ENCODE data around the gene RPS24.
"Not testable (repeated sequence)": the region's sequence is repeated elsewhere in the genome, so short reads cannot be mapped to it uniquely, and the experiment has no call there.

RPS24 gene

DNA sequence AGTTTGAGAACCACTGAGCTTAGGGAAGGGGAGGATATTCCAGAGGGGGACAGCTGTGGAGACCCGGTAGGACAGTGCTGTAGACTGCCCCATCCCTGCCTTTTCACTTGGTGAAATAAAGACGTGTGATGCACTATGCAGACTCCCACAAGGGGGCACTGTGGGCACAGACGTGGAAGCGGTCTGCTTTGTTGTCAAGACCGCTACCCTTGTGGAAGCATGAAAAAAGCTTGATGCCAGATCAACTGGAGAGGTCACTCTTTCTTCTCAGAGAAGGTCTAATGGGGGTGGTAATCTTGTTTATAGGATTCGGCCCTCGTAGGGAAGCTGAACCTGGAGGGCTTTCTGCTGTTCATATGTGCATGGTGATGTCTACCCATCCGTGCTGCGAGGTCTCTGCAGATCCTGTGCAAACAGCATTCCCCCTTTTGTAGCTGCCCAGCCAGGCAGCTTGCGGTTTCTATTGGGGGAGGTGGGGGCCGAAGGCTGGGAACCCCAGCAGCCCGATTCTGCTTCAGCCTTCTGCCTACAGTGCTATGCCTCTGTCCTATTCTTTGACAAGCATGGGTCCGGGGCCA is 13.7 kb downstream of the RPS24 start:
- peak; percentile 54 to 74 for DNase-seq (ENCODE audit: extremely low read depth in 1 of 2, low read depth in 1 of 2)

DNA sequence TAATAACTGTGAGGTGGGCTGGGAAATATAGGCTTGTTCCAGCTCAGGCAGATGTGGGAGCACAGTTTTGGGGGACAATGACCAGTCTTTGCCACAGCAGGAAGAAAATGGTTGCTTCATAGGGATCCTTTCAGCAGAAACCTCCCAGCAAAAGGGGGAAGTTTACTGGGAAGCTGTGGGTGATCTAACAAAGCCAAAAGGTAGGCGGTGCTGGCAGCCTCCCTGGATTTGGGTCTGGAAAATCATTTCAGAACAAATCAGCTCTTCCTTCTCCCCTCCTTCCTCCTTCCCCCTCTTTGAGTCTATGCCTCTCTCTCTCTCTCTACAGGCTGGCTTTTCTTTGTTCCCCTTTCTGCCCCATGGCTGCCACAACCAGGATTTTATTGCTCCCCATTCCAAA is 16.2 kb downstream of the RPS24 start:
- no peak for DNase-seq (ENCODE audit: extremely low read depth in 1 of 2, low read depth in 1 of 2)

DNA sequence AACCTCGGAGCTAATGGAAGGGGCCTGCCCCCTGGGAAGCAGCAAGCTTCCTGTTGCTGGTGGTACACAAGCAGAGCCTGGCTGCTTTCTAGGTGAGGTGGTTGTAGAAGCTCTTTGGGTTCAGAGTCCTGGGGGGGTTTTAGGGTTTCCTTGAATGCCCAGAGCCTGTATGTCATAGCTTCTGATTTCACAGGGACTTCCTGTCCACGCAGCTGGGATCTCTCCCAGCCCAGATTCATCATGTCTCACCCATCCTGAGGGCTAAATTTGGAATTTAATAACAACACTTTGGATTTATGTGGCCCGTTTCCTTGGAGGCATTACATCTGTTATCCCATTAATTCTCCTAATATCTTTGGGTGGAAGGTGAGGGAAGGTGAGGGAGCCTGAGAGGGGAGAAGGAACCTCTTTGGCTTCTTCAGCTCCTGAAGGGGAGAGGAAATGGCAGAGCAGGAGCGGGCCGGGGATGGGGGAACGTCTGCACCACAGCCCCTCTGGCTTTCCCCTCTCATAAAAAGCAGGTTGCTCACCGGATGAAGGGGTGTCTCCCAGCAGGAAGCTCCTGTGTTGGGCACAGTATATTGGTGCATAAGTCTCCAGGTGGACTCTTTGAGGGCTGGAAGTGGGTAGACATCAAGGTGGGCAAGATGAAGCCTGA is 19.7 kb downstream of the RPS24 start:
- DNase-seq (ENCODE audit: extremely low read depth in 1 of 2, low read depth in 1 of 2): no peak

DNA sequence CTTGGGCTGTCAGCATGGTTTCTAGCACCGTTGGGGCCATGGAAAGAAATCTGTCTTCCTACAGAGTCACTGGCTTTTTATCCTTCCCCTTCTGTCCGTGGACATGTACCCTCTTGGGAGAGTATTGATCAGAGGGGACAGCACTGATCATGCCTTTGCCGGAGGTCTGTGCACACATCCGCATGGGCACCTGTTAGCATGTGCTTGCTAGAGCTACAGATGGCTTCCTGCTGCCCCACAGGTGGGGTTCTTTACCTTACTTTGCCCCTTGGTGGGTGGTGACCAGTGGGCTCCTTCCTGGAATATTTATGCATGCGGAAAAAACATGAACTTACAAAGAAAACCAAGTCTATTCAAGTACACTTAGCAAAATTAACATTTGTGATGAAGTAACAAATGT is 24.9 kb downstream of the RPS24 start:
- DNase-seq (ENCODE audit: extremely low read depth in 1 of 2, low read depth in 1 of 2): no peak

DNA sequence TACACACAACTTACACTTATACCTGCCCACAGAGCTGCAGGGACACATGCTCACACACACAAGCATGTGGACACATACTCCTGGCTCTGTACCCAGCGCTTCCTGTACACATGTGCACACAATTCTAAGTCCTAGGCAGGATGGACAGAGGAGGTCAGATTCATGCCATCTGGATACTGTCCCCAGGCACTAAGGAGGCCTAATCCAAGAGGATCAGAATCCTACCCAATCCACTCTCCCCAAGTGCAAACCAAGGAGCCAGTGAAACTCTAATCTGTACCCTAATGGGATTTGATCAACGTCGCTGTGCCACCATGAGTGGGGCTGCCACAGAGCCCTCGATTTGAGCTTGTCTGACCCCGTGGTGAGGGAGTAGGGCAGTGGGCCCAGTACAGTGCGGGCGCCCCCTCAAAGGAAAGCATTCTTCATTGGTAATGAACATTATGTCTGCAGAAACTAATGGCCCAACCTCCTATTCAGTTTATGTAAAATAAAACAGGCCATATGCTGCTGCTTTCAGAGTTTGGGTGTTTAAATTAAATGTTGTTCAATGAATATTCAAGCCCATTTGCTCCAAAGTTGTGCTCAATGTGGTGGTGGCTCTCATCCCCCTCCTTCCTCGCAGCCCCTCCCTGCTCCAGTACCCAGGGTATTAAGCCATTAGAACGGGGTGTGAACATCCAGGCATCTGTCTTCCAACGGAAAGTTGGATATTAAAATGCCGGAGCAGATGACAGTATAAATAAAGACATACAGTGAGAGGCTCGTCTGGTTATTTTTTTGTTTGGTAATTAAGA is 26.4 kb downstream of the RPS24 start:
- no peak for DNase-seq (ENCODE audit: extremely low read depth in 1 of 2, low read depth in 1 of 2)

DNA sequence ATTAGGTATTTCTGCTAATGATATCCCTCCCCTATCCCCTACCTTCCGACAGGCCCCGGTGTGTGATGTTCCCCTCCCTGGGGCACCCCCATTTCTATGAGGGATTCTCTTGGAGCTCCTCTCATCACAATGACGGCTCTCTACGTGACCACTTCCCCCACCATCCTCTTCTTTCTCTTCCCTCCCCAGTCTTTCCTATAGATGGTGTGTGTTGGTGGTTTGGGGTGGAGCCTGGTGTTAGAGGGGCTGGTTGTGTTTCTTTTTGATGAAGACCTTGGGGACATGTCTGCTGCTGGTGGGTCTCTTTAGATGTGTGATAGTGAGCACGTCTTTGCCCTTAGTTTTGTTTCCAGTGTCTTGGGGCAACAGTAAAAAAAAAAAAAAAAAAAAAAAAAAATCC is 28.6 kb downstream of the RPS24 start:
- DNase-seq (ENCODE audit: extremely low read depth in 1 of 2, low read depth in 1 of 2): no peak

DNA sequence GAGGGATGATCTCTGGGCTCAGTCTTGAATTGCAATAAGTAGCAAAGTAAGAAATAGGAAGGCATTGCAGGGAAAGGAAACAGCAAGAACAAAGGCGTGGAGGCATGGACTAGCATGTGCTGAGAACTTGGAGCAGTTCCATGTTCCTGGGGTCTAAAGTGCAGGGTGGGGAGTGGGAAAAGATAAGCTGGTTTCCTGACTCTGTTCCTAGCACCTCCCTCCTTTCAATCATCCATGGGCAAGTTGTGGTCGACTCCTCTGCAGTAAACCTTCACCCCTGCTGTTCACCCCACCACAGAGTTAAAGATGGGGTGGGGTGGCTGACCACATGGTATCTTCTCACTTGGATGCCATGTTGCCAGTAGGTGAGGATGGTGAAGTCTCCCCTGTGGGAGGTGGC is 29.6 kb downstream of the RPS24 start:
- DNase-seq (ENCODE audit: extremely low read depth in 1 of 2, low read depth in 1 of 2): no peak

DNA sequence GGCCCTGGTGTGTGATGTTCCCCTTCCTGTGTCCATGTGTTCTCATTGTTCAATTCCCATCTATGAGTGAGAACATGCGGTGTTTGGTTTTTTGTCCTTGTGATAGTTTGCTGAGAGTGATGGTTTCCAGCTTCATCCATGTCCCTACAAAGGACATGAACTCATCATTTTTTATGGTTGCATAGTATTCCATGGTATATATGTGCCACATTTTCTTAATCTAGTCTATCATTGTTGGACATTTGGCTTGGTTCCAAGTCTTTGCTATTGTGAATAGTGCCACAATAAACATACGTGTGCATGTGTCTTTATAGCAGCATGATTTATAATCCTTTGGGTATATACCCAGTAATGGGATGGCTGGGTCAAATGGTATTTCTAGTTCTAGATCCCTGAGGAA is 31.3 kb downstream of the RPS24 start:
- DNase-seq (ENCODE audit: extremely low read depth in 1 of 2, low read depth in 1 of 2): not testable (repeated sequence)

DNA sequence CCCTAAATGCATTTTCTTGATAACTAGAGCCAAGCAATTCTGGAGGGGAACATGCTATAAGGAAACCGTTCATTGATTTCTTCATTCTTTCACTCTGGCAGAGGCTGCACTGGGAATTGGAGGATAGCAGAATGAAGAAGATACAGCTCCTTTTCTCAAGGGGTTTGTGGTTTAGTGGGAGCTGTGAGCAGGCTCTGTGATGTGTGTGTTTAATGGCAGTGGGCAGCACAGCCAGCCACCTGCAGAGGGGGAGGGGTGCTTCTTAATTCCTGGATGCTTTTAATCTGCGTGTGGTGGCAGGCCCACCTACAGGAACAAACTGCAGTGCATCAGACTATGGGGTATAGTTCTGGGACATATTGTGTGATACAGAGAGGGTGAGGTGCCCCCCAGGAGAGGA is 31.9 kb downstream of the RPS24 start:
- no peak for DNase-seq (ENCODE audit: extremely low read depth in 1 of 2, low read depth in 1 of 2)

DNA sequence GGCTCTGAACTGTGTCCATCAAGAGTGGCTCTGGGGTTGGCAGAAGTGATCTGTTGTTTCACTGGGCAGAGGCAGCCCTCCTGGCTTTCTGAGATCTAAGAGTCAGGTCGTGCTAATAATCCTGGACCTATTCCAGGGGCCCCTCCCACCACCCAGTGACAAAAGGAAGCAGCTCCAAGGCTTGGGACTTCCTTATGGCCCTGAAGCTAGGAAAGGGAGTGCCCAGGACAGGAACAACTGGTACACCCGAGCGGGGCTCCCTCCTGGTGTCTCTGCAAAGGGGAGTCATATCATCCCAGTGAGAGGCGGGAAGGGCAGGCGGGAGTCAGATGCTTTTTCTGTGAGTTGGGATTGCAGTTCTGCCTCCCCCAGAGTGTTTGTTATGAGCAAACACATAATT is 32.3 kb downstream of the RPS24 start:
- DNase-seq (ENCODE audit: extremely low read depth in 1 of 2, low read depth in 1 of 2): no peak

DNA sequence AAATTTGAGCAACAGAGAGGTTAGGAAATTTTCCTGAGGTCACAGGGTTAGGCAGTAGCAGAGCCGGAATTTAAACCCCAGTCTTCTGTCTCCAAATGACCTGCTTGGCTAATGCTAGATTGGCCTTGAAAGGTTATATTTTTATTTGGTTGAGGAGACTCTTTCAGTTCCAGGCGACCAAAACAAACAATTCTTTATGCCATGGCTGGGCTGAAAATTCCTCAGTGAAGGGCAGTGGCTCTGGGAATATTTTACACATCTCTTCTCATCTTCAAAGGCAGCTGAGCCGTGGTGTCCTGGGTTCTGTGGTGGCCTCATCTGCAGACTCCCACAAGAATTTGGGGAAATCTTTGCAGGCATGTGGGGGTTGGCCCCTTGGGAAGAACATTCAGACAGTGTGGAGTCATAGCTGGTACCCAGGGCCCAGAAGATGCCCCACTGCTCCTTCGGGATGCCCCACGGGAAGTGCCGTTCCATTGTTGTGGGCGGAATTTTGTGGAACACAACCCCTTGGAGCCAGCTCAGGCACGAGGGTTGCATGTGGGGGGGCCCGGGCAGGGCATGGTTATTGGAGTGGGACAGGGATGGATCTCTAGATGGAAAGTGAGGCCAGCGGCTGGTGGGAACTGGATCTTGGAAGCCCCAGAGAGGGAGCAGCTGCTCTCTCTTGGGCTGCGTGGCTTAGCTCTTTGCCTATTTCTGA is 33.2 kb downstream of the RPS24 start:
- no peak for DNase-seq (ENCODE audit: extremely low read depth in 1 of 2, low read depth in 1 of 2)

DNA sequence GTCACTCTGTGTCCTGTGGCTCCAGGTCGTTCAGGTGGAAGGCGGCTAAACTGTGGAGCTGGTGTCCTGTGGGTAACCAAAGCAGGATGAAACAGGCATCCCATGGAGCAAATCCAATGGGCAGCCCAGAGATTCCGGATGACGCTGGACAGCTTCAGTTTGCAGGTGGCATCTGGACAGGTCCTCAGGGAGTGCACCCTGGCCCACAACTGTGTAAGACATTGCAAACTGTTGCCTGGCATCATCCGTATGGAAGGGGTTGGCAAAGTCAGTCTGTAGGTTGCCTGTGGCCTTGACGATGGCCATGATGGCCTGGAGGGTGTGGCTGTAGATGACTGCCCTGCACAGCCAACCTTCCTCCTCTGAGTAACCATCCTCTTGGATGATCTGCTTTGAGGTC is 35.5 kb downstream of the RPS24 start:
- no peak for DNase-seq (ENCODE audit: extremely low read depth in 1 of 2, low read depth in 1 of 2)

DNA sequence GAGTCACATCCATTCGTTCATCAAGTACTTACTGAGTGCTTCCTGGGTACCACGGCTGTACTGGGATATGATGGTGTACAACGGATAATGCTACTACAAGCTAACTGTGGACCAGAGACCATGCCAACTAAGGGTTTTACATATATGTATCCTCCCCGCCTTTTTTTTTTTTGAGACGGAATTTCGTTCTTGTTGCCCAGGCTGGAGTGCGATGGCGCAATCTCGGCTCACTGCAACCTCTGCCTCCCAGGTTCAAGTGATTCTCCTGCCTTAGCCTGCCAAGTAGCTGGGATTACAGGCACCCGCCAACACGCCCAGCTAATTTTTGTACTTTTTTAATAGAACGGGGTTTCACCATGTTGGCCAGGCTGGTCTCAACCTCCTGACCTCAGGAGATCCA is 36.4 kb downstream of the RPS24 start:
- DNase-seq (ENCODE audit: extremely low read depth in 1 of 2, low read depth in 1 of 2): not testable (repeated sequence)

DNA sequence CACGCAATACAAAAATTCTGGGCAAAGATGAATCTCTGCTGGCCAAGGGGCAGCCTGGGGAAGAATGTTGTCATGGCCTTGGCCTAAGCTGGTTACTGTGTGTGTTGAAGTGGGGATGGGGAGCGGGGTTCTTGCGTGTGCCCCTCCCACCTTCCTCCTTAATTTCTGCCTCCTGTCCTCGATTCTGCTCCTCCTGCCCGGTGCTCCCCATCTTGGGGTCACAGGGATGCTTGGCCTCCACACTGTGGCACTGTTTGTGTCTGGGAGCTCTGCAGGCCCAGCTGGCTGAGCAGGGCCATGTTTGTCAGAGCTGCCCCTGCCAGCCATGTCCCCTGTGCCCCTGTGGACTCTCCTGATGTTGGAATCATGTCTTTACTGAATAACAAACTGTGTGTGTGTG is 37.1 kb downstream of the RPS24 start:
- no peak for DNase-seq (ENCODE audit: extremely low read depth in 1 of 2, low read depth in 1 of 2)

DNA sequence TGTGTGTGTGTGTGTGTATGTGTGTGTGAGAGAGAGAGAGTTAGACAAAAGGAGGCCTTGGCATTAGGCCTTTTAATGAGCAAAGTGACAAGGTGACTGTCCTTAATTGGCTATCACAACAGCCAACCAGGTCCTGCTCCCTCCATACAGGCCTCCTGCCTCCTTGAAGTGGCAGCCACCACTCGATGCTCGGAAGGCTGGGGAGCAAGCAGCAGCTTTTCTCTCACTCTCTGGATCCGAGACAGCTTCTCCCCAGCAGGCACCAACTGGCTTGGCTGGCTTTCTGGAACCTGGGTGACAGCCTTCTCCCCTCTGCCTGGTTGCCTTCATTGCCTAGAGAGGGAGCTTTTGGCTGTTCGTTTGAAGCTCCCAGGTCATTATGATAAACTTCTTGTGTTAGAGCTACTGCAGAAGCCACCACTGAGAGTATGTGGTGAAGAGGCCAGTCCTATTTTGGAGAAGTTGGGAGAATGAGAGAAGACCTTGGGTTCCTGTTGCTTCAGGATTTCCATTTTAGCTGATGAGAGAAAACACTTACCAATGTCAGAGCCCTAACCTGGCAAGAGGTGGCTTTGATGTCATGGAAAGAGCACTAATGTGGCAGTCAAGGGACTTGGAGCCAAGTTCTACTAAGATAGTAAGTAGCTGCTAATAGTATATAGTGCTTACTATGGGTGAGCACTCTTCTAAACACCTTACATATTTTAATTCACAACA is 37.6 kb downstream of the RPS24 start:
- DNase-seq (ENCODE audit: extremely low read depth in 1 of 2, low read depth in 1 of 2): no peak

DNA sequence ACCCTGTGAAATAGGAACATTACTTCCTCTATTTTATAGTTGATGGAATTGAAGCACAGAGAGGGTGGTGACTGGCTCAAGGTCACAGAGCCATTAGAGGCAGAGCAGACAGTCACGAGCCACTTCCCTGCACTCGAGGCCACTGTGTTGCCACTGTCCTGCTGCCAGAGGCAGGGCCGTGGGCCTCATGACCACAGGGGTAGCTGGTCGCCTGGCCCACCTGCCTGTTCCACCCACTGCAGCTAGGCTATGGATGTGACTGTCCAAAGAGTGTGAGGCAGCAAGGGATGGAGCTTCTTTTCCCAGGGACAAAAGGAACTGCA is 38.2 kb downstream of the RPS24 start:
- no peak for DNase-seq (ENCODE audit: extremely low read depth in 1 of 2, low read depth in 1 of 2)

DNA sequence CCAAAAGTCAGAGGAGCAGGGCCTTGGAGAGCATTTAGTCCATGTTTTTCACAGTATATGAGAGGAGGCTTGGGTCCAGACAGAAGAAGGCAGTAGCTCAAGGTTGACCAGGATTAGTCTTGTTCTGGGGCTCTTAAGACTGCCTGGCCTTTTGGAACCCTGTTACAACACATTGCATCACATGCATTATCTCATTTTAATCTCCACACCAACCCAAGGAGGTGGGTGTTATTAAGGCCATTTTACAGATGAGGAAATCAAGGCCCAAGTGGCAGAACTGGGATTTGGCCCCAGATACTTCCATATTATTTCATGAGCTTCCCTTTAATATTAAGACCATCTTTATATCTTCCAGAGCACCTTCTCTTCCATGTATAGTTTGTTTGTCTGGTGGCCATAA is 38.8 kb downstream of the RPS24 start:
- DNase-seq (ENCODE audit: extremely low read depth in 1 of 2, low read depth in 1 of 2): no peak

DNA sequence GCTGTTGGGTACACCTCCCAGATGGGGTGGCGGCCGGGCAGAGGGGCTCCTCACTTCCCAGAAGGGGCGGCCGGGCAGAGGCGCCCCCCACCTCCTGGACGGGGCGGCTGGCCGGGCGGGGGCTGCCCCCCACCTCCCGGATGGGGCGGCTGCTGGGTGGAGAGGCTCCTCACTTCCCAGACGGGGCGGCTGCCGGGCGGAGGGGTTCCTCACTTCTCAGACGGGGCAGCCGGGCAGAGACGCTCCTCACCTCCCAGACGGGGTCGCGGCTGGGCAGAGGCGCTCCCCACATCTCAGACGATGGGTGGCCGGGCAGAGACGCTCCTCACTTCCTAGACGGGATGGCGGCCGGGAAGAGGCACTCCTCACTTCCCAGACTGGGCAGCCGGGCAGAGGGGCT is 42.1 kb downstream of the RPS24 start:
- not testable (repeated sequence) for DNase-seq (ENCODE audit: extremely low read depth in 1 of 2, low read depth in 1 of 2)

DNA sequence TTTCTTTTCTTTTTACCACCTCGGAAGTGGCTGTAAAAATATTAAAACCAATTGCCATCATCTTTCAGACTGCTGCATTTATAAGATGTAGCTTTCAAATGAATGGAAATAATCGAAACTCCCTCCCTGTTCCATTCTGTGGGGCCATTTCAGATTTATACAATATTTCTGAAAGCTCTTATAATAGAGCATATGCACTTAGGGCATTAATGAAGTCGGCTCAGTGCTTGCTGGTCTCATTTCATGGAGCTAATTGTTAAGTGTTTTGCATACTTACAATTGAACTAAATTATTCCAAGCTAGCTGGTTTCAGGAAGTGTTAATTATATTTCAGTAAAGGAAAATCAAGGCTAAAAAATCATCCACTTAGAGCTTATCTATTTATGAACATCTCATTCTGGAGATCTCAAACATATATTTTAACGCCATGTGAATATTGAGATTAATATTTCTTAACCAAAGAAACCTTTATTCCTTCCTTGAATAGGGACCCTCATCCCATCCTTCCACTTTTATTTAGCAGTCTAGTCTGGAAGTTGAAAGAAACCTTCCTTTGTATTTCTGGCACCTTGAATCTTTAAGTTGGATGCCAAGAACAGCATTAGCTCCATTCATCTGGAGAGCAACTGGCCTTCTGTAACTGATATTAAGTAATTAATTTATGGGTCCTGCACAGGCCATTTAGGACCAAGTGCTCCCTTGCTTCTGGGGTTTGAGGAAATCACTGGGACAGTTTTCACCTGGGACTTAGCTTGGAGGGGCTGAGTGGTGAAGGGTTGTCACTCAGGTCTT is 45.1 kb downstream of the RPS24 start:
- DNase-seq (ENCODE audit: extremely low read depth in 1 of 2, low read depth in 1 of 2): no peak

DNA sequence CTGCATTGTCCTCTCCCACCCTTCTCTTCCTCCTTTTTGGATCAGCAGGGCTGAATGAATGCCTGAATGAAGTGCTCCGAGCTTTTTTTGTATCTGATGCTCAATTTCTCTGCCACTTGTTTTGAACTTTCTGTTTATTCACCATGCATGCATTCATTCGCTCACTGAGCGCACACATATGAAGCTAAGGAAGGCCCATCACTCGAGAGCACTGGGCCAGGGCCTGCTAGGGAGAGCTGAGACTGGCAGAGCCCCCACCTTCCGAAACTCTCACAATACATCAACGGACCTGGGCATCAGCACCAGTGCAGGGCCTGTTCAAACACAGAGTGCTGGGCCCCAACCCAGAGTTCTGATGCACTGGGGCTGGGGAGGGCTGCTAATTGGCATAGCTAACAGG is 45.7 kb downstream of the RPS24 start:
- no peak for DNase-seq (ENCODE audit: extremely low read depth in 1 of 2, low read depth in 1 of 2)
